Gastrocnemius medialis (tissue), 4 donors: ENCODE data around the gene BNIP1. TPM values are rescaled to one million over a fixed set of nuclear protein-coding genes. Genes with fewer than 3 reads are reported as not detected.

Experiments used
- ATAC-seq, 2 donors: fragments of 150-250 bp; one replicate each; pipeline ENCODE4 v1.9.1; 2016
- DNase-seq, 2 donors: peaks; one replicate each; pipeline ENCODE4 v3.0.0-alpha.2; 2019
- H3K27ac ChIP-seq, 4 donors: fragments of 200-600 bp; sonication (generic); 1 replicate in 1 of 4; 2 replicates in 3 of 4; pipeline ENCODE4 v1.5.1; 2016 to 2018; ENCODE audit warnings: mild to moderate bottlenecking in 2 of 4, moderate library complexity in 1 of 4
- H3K27me3 ChIP-seq, 3 donors: fragments of 200-600 bp; sonication (generic) in 2 of 3; 1 replicate in 1 of 3; 2 replicates in 2 of 3; pipeline versions ENCODE4 v1.5.1 to v1.6.0; 2016 to 2019; ENCODE audit warnings: mild to moderate bottlenecking in 1 of 3, moderate library complexity in 1 of 3
- H3K36me3 ChIP-seq, 2 donors: fragments of 200-600 bp; sonication (generic) in 1 of 2; one replicate each; pipeline ENCODE4 v1.5.1; 2017 to 2018
- H3K4me1 ChIP-seq, 2 donors: fragments of 200-600 bp; sonication (generic) in 1 of 2; one replicate each; pipeline ENCODE4 v1.5.1; 2016 to 2017; ENCODE audit warnings: mild to moderate bottlenecking in 2 of 2
- H3K4me3 ChIP-seq, 4 donors: fragments of 200-600 bp; sonication (generic) in 3 of 4; 1 replicate in 1 of 4; 2 replicates in 3 of 4; pipeline ENCODE4 v1.5.1; 2016 to 2019; ENCODE audit warnings: mild to moderate bottlenecking in 2 of 4
- H3K9me3 ChIP-seq, 3 donors: fragments of 200-600 bp; sonication (generic) in 2 of 3; 1 replicate in 1 of 3; 2 replicates in 2 of 3; pipeline ENCODE4 v1.5.1; 2016 to 2019
- CTCF ChIP-seq, 5 experiments: fragments of 450-650 bp in 3 of 5; fragments of 200-600 bp in 2 of 5; sonication (generic) in 2 of 5; IDR thresholded peaks in 4 of 5; conservative IDR thresholded peaks in 1 of 5; 1 replicate in 4 of 5; 2 replicates in 1 of 5; pipeline ENCODE4 v1.5.1; 2016 to 2019; ENCODE audit warnings: antibody characterized with exemption in 5 of 5, mild to moderate bottlenecking in 3 of 5, moderate library complexity in 3 of 5
- POLR2A ChIP-seq, 2 donors: fragments of 450-650 bp; IDR thresholded peaks; one replicate each; pipeline ENCODE4 v1.6.1; 2017; ENCODE audit warnings: antibody characterized with exemption in 2 of 2, mild to moderate bottlenecking in 2 of 2, moderate library complexity in 2 of 2
- in situ Hi-C, 4 donors: fragments of 200-750 bp; cut with MboI; loops; one replicate each; pipeline versions ENCODE4 v1.15.0 to v1.8.0; 2017; ENCODE audit warnings: low sequenced_read_pairs in 4 of 4
- intact Hi-C: fragments of 100-400 bp; cut with DNase I; formaldehyde crosslinking; loops from one replicate; pipeline ENCODE4 v1.15.1; 2023; ENCODE audit warnings: low total_unique reads
- total RNA-seq, 4 donors: library from RNA; depleted of rRNA; stranded (reverse); fragments of >200 nt; gene quantifications; one replicate each; pipeline versions ENCODE4 v1.1.0 to v1.2.3, GENCODE V29; 2016

Gene BNIP1
- total RNA-seq, 4 donors from 2014 or later: 9.2 to 21.6 (median 17.1) TPM

DNA sequence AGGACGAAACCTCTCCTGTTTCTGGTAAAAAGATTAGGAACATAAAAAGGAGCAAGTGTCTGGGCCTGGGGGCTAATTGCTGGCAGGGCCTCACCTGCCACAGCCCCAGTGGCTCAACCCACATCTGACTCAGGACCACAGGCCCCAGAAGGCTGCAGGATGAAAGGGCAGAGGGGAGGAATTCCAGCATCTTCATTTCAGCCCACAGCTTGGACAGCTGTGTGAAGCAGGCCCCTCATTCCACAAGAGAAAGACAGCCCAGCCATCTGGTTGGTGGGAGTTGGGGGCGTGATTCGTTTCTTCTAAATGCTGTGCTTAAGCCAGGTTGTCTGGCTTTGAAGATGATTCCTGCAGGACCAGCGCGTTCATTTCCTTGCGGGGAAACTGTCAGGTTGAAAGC, 61.6 kb downstream of the BNIP1 start:
- intact Hi-C loops: no loop called here
- H3K4me1 ChIP-seq: no peaks in the 10 kb centered on the region
- H3K27ac ChIP-seq: no peak overlapping the region
- DNase-seq: no peak
- H3K36me3 ChIP-seq: no peaks in the 10 kb centered on the region
- peaks cover 12 to 28% (median 20%) of the 10 kb centered on the region in 3 donors for H3K27me3 ChIP-seq
- no peak for ATAC-seq
- TF ChIP-seq CTCF (IDR thresholded peaks at IDR 0.05 in 4 of 5, conservative IDR thresholded peaks at IDR 0.05 in 1 of 5) (no peak), POLR2A (IDR thresholded peaks at IDR 0.05) (no peak)
- H3K4me3 ChIP-seq: no peak overlapping the region
- in situ Hi-C loops: no loop called here
- no peaks in the 10 kb centered on the region for H3K9me3 ChIP-seq

DNA sequence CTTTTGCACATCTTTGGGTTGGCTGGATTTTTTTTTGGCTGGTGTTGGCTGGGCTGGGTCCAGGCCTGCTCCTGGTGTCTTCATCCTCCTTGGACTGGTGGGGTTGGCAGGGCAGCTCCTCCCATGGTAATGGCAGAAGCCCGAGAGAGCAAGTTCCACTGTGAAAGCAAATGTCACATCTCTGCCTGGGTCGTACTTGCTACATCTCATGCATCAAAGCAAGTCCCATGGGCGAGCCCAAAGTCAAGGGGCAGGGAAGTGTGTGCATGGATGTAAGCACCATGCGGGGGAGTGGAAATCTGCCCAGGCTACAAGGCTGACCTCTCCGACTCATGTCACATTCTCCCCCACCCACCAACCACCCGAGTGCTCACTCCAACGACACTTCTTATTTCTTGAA, 64.0 kb downstream of the BNIP1 start:
- H3K9me3 ChIP-seq: no peaks in the 10 kb centered on the region
- TF ChIP-seq CTCF (IDR thresholded peaks at IDR 0.05 in 4 of 5, conservative IDR thresholded peaks at IDR 0.05 in 1 of 5): no peak
- no peak for TF ChIP-seq POLR2A (IDR thresholded peaks at IDR 0.05)

GRCh38 chr5:173210877-173211276, 66.5 kb downstream of the BNIP1 start:
- TF ChIP-seq POLR2A (IDR thresholded peaks at IDR 0.05) (no peak), CTCF (IDR thresholded peaks at IDR 0.05 in 4 of 5, conservative IDR thresholded peaks at IDR 0.05 in 1 of 5) (no peak)

More for the DNA sequence above, 64.0 kb downstream of the BNIP1 start:
- H3K27me3 ChIP-seq: peaks cover 0 to 10% (median 10%) of the 10 kb centered on the region in 3 donors
- H3K4me3 ChIP-seq: no peak overlapping the region
- in situ Hi-C loops: no loop called here
- ATAC-seq (no peak), DNase-seq (no peak)
- H3K36me3 ChIP-seq: no peaks in the 10 kb centered on the region
- no peaks in the 10 kb centered on the region for H3K4me1 ChIP-seq
- no peak overlapping the region for H3K27ac ChIP-seq
- intact Hi-C loops: no loop called here

DNA sequence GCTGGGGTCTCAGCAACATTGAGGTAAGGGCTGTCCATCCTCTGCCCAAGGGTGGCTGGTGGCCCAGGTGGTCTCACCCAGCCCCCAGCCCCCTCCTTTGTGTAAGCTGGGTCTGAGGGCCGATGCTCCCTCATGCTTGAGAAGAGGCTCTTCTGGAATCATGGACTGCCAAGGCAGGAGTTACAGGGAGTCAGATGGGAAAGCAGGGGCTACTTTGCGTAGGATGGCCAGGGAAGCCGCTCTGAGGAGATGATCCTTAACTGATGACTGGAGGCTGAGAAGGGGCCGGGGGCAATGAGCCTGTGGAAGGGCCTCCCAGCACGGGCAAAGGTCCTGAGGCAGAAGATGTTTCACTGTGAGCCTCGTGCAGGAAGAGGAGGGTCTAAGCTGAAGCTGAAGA, 67.0 kb downstream of the BNIP1 start:
- no peak overlapping the region for H3K27ac ChIP-seq
- in situ Hi-C loops (no loop called here), intact Hi-C loops (no loop called here)
- DNase-seq (no peak), ATAC-seq (no peak)
- TF ChIP-seq CTCF (IDR thresholded peaks at IDR 0.05 in 4 of 5, conservative IDR thresholded peaks at IDR 0.05 in 1 of 5) (no peak), POLR2A (IDR thresholded peaks at IDR 0.05) (no peak)
- no peaks in the 10 kb centered on the region for H3K9me3 ChIP-seq
- no peak overlapping the region for H3K4me3 ChIP-seq
- H3K4me1 ChIP-seq: no peaks in the 10 kb centered on the region
- H3K27me3 ChIP-seq: no peaks in the 10 kb centered on the region
- H3K36me3 ChIP-seq: no peaks in the 10 kb centered on the region

More at GRCh38 chr5:173210877-173211276, 66.5 kb downstream of the BNIP1 start:
- intact Hi-C loops: no loop called here
- in situ Hi-C loops: no loop called here
- H3K36me3 ChIP-seq: no peaks in the 10 kb centered on the region
- ATAC-seq (no peak), DNase-seq (no peak)
- H3K4me1 ChIP-seq: no peaks in the 10 kb centered on the region
- no peaks in the 10 kb centered on the region for H3K9me3 ChIP-seq
- no peak overlapping the region for H3K4me3 ChIP-seq
- H3K27ac ChIP-seq: no peak overlapping the region
- no peaks in the 10 kb centered on the region for H3K27me3 ChIP-seq

GRCh38 chr5:173213236-173213933, 69.1 kb downstream of the BNIP1 start:
- Histone ChIP-seq H3K4me1 (no peaks in the 10 kb centered on the region), H3K4me3 (no peak overlapping the region), H3K27me3 (no peaks in the 10 kb centered on the region), H3K36me3 (no peaks in the 10 kb centered on the region), H3K9me3 (no peaks in the 10 kb centered on the region), H3K27ac (no peak overlapping the region)
- no peak for DNase-seq
- intact Hi-C loops (no loop called here), in situ Hi-C loops (no loop called here)
- TF ChIP-seq CTCF (IDR thresholded peaks at IDR 0.05 in 4 of 5, conservative IDR thresholded peaks at IDR 0.05 in 1 of 5): no peak
- TF ChIP-seq POLR2A (IDR thresholded peaks at IDR 0.05): no peak
- ATAC-seq: no peak
